GM18867 (cell line): ENCODE measurements around the gene EIF4E1B.

Experiments
- ATAC-seq: cut with Tn5 transposase; IDR thresholded peaks from one replicate; pipeline ENCODE4 v1.9.1; 2021; ENCODE audit warnings: mild to moderate bottlenecking, moderate library complexity; ENCODE audit not compliant: unreplicated experiment

EIF4E1B gene

DNA sequence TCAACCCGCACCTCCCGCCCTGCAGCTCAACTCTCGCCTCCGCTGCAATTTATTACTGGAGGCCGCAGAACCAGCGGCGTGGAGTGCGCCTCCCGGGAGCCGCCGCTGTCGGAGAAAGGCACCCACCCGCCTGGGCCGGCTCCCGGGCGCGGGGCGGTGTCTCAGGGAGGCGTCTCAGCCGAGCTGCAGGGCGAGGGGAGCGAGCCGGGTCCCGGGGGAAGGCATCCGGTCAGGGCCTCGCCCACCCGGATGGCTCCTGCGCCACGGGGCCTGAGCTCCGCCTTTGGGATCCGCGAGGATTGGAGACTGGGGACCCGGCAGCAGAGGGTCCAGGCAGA is 49.7 kb downstream of the EIF4E1B start:
- no peak for ATAC-seq

DNA sequence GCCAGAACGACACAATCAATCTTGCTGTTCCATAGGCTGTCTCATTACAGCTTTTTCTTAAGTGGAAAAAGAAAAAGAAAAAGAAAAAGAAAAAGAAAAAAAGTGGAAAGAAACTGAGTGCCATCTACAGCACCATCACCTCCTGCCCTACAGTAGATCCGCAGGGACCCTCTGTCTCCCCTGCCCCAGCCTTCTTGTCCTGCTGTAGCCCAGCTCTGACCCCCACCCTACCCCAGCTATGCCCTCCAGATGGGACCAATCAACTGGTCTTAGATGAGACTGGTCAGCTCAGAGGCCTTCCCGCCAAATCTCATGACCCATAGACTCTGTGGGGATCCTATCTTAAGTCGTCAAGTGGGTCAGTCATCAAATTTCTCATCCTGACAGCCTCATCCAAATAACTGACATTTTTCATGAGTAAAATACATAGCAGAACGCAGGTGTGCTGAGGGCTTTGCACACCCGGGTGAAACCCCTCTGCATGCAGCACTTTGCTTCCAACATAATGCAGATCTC is 51.6 kb downstream of the EIF4E1B start:
- no peak for ATAC-seq

DNA sequence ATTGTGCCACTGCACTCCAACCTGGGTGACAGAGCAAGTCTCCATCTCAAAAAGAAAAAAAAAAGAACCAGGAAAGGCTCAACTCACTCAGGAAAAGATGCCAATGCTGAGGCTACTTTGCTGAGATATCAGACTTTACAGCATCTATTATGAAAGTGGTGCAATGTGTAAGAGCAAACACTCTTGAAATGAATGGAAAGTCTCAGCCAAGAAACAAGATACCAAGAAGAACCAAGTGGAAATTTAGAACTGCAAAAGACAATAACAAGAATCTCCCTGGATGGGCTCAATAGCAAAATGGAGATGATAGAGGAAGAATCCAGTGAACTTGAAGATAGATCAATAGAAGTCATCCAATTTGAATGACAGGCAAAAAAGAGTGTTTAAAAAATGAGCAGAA is 54.5 kb downstream of the EIF4E1B start:
- no peak for ATAC-seq

DNA sequence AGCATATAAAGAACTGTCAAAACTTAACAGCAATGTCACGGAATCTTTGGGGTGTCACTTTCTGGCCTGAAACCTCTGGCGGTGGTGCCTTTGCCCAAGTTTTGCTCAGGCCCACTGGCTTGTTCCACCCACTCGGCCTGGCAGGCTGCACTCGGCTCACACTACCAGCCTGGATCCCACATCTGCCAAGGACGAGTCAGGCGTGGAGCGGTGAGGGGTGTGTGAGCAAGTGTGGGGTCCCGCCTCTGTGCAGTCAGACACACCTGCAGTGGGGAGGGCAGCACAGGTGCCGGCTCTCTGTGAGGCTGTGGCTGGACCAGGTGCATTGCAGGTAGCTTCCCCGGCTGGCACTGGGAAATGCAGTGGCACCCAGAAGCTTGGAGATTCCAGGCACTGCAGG is 56.8 kb downstream of the EIF4E1B start:
- ATAC-seq: no peak

DNA sequence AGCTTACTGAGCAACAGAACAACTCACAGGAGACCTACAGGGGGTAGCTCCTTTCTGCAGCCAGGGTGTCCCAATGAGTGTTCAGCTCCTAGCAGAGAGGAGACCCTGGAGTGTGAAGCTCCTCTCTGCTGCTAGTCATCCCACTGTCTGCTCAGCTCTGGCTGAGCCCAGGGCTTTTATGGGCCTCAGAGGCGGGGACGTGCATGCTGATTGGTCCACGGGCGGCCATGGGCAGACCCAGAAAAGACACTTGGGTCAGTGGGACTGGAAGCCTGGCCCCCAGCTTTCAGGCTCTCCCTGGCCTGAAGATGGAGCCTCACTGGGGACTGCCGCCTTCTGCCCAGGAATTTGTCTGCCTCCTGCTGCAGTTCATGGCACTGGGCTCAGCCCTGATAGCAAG is 57.4 kb downstream of the EIF4E1B start:
- no peak for ATAC-seq

DNA sequence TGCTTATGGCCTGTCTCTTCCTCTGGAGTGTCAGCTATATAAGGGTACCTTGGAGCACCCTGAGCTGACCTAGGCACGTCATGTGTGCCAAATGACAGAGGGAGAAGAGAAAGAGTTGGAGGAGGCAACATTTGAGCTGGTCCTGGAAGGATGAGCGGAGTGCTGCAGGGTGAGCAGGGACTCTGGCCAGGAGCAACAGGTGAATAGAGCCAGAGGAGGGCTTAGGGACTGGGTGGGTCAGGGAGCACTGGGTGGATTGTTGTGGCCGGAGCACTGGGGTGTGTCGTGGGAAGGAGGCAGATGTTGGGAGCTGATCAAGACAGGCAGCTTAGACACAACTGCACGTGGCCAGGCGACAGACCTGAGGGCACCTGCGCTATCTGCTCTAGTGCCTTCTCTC is 60.4 kb downstream of the EIF4E1B start:
- ATAC-seq: no peak

DNA sequence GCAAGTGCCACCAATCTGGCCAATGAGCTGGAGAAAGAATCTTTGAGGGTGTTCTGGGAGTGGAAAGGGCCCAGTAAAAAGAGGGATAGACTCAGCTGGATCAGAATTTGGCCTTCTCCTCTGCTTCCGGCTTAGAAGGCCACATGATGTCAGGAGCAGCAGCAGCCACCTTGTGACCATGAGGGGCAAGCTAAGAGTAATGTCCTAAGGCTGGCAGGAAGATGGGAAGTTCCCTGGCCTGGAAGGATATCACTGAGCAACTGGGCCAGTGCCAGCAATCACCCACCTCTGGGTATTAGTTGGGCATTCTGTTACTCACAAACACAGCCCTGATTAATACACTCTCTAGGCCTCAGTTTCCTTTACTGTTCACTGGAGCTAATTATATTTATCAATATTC is 61.0 kb downstream of the EIF4E1B start:
- no peak for ATAC-seq

DNA sequence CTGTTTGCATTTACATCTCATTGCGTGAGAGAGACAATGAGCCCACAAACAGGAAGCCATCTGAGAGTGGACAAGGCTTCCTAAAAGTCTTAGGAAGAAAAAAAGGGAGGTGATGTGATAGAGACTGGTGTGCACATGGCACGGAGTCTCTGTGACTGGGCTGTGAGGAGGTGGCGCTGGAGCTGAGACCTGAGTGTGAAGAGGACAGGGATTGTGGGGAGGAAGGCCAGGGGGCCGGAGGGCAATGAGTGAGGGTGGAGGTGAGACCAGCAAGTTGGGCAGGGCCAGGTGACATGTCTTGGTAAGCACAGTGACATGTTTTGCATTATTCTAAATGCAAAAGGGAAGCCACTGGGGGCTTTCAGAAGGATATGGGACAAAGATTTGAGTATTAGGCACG is 61.9 kb downstream of the EIF4E1B start:
- no peak for ATAC-seq

DNA sequence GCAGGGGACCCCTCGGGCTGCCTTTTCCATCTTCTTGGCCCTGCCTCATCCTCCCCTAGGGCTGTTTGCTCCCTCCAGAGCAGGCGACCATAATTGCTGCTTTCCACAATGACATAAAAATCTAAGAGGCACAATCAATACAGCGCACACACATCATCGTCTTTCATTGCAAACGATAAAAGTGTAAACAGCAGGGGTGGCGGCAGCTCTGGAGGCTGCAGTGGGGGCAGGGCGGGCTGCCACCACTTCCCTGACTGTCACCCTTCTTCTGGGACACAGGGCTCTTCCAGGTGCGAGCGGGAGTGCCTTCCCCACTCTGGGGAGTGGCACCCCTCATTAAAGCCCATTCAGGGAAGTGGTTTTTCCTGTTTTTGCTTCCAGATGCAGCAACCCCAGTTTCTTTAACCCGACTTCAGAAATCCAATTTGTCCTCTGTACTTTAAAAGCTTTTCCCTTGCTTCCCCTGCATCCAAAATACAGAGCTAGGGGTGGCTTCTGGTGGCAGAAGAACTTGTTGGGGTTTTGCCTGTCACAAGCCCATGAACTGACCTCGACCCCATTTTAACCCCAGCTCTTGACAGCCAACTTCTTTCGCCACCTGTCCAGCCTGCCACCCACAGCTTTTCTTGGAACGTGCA is 62.5 kb downstream of the EIF4E1B start:
- no peak for ATAC-seq

DNA sequence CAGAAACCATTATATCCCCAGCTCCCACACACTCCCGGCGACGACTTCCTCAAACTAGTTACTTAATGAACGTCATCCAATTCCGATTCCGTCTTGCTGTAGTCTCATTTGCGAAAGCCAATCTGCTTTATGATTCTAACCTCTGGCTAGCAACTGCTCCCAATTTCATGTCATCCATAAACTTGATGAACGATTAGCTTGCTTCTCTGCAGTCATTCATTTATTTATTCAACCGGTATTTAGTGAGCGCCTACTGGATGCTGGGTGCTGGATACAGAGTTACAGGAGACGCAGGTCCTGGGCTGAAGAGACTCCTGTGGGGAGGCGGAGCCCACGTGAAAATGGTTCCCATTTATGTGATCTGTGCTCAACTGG is 63.0 kb downstream of the EIF4E1B start:
- ATAC-seq: no peak

DNA sequence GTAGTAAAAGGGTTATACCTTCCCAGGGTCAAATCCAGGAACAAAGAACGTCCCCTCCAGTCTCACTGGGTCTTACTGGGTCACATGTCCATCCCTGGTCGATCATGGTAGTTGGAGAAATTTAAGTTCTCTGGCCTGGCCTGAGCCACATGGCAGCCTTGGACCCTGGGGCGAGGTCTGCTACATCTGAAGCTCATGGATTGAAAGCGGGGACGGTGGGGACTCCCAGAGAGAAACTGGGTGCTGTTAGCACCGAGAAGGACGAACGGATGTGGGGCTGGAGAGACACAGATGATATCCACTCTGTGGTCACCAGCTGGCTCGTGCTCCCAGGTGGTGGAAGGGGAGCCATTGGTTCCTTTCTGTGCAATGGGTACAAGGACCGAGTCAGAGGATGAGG is 63.7 kb downstream of the EIF4E1B start:
- ATAC-seq: no peak

DNA sequence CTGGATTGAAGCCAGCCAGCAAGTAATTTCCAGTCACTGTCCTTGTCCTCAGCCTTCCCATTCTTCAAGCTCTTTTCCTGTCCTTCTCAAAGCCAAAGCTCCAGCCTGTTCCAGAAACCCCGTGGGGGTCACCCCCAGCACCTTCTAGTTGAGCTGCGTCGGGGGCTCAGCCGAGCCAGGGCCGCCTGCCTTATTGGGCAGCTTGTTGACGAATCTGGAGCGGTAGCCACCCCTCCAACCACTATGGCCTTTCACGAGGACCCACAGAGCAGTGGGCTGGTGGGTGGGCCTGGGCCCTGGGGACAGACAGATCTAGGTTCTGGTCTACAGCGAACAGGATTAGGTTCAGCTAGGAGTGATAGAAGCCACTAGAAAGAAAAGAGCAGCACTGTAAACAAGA is 64.2 kb downstream of the EIF4E1B start:
- no peak for ATAC-seq

DNA sequence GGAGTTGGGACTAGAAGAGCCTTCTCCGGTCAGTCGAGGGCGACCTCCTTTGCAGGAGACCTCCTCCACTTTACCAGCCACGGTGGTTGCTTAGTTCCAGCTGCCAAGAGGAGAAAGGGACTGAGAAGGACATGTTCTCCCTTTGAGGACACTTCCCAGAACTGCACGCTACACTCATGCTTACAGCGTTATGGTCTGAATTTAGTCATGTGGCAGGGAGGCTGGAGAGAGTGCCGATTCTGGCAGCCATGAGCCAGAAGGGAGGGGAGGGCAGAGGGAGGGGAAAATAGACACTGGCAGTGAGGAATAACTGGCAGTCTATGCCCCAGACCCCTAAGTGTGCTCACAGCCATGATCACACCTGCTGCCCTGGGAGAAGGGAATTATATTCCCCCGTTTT is 64.6 kb downstream of the EIF4E1B start:
- no peak for ATAC-seq
